NCI-H510A (cell line): Measurements from ENCODE around the gene GAL3ST1.

Experiments used
- DNase-seq: peaks from one replicate; lab custom pipeline; 2025; lab: John Stamatoyannopoulos, UW

GAL3ST1 gene

GRCh38 chr22:30531651-30532608 is 42.5 kb downstream of the GAL3ST1 start:
- DNase-seq = no peak

GRCh38 chr22:30526656-30527055 is 47.8 kb downstream of the GAL3ST1 start:
- DNase-seq = no peak

DNA sequence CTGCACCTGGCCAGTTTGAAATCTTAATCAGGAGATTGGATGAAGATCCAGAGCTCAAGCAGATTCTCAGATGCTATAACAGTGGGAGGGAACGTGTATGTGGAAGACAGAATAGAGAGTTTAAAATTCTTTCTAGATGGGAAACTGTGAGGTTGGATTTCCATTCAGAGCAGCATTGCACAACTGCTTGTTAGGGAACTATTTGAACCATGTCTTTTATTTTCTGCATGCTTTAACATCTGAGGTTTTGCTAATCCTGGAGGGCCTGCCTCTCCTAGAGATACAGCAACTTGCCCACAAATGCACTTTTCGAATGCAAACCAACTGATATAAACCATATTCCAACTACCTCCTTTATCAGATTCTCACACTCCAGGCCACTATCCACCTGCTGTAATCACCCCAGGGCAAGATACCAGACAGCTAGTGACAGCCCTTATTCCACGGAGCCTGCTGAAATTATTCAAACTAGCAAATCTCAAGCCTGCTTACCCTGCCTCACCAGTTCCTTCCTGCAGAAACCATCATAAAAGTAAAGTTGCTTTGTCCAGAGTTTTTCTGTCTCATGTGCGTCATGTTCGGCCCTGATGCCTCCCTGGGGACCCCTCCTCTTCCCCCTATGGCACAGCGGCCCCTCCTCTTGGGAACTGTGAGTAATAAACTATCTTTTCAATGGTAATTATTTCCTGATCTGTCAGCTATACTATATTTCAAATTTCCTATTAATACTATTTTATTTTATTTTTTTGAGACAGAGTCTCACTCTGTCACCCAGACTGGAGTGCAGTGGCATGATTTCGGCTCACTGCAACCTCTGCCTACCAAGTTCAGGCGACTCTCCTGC is 50.6 kb downstream of the GAL3ST1 start:
- no peak for DNase-seq

- DNase-seq = no peak
Observed at GRCh38 chr22:30521368-30522156, 52.9 kb downstream of the GAL3ST1 start.

- no peak for DNase-seq
Observed at GRCh38 chr22:30519842-30520425, 54.5 kb downstream of the GAL3ST1 start.

- DNase-seq = no peak
Observed at GRCh38 chr22:30516731-30517130, 57.7 kb downstream of the GAL3ST1 start.

DNA sequence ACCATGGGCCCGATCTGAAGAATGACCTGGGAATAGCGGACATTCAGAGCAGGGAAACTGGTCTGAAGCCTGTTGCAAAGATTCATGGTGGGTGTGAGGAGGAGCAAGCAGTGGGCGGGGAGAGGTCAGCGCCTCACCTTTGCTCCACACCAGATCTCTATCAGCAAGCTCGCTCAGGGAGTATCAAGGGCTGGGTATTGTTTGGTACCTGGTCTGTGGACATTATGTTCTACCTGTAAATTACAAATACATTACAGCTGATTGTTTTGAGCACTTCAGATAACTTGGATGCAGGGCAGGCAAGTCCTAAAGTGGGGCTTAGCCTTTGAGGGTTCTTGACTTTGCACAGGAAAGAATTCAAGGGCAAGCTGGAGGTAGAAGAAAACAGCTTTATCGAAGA is 58.2 kb downstream of the GAL3ST1 start:
- DNase-seq = no peak

- no peak for DNase-seq
Observed at GRCh38 chr22:30514252-30514651, 60.2 kb downstream of the GAL3ST1 start.

- DNase-seq = no peak
Observed at GRCh38 chr22:30513462-30513861, 61.0 kb downstream of the GAL3ST1 start.

GRCh38 chr22:30511911-30512310 is 62.6 kb downstream of the GAL3ST1 start:
- no peak for DNase-seq

DNA sequence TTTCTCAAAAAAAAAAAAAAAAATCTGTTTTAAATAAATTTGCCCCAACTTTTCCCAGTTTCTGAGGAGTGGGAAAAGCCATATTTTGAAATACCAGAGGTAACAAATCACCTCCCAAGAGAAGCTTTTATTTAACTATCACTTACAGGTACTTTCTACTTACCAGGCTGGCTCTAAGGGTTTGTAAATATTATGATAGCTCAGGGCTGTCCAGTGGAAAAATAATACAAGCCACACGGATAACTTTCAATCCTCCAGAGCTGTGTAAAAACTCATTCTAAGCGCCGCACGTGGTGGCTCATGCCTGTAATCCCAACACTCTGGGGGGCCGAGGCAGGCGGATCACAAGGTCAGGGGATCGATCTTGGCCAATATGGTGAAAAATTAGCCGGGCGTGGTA is 63.4 kb downstream of the GAL3ST1 start:
- no peak for DNase-seq

DNA sequence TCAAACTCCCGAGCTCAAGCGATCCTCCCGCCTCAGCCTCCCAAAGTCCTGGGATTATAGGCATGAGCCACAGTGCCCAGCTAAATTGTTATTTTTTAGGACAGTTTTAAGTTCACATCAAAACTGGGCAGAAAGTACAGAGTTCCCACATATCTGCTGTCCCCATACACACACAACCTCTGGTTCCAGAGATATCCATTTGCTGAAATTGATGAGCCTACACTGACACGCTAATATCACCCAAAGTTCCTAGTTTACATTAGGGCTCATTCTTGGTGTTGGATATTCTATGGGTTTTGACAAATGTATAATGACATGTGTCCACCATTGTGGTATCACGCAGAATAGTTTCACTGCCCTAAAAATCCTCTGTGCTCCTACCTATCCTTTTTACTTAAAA is 66.2 kb downstream of the GAL3ST1 start:
- DNase-seq = no peak

GRCh38 chr22:30507670-30508069 is 66.8 kb downstream of the GAL3ST1 start:
- no peak for DNase-seq

DNA sequence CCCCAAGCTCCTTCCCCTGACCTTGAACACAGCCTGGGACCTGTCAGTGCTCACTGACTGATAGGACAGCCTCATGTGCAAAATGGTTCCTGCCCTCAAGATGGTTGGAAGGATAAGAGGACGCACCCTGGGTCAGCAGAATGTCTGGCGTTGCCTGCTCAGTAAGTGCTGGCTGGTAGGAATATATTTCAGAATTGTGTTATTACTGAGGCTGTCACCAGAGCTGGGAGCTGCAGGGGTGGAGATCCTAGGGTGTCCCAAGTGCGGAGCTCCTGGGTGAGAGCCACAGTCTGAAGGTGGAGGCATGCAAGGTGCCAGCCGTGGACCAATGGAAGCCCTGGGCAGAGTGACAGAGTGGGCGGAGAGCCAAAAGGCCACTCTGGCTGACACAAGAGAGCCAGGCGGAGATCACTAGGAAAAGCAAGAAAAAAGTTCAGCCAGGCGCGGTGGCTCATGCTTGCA is 67.9 kb downstream of the GAL3ST1 start:
- no peak for DNase-seq
